PC-3 (cell line): ENCODE measurements around the gene PRAMEF18. TPM values are rescaled to one million over a fixed set of nuclear protein-coding genes. Genes with fewer than 3 reads are reported as not detected.
"Not testable (repeated sequence)": the region's sequence is repeated elsewhere in the genome, so short reads cannot be mapped to it uniquely, and the experiment has no call there.

ENCODE experiments used
- ATAC-seq: fragments of 200-7000 bp; cut with Tn5 transposase; 2 replicates; pipeline ENCODE4 v1.9.1; 2020; ENCODE audit warnings: mild to moderate bottlenecking, moderate library complexity
- BruUV-seq: library from RNA; stranded (reverse); fragments of 400-500 nt; replicated peaks from 2 replicates; lab custom pipeline; 2021; lab: Mats Ljungman, UMichigan
- CTCF ChIA-PET: fragments of 300-600 bp; sonication (Branson Sonifier 250); formaldehyde crosslinking; loops from one replicate; lab custom pipeline; 2022; ENCODE audit warnings: antibody characterized with exemption; lab: Charles Lee
- POLR2A ChIA-PET: fragments of 300-600 bp; sonication (Branson Sonifier 250); formaldehyde crosslinking; loops from one replicate; lab custom pipeline; 2022; ENCODE audit warnings: antibody characterized with exemption; ENCODE audit not compliant: unreplicated experiment; lab: Charles Lee
- DNase-seq: peaks from one replicate; pipeline ENCODE4 v3.0.0-alpha.2; 2015
- H2AFZ ChIP-seq: fragments of 300-600 bp; sonication (generic); 2 replicates; pipeline ENCODE4 v1.6.0; 2016; ENCODE audit warnings: antibody characterized with exemption, low read length
- H3F3A ChIP-seq: fragments of 300-600 bp; sonication (generic); one replicate; pipeline ENCODE4 v1.6.0; 2017; ENCODE audit warnings: antibody characterized with exemption, low read length, control low read depth, mild to moderate bottlenecking; ENCODE audit not compliant: unreplicated experiment
- H3K27ac ChIP-seq: fragments of 300-600 bp; sonication (generic); 2 replicates; pipeline ENCODE4 v1.5.1; 2016; ENCODE audit warnings: mild to moderate bottlenecking, low read length
- H3K27me3 ChIP-seq: fragments of 300-600 bp; sonication (generic); 2 replicates; pipeline ENCODE4 v1.6.1; 2016; ENCODE audit warnings: low read length, mixed read lengths
- H3K36me3 ChIP-seq: fragments of 300-600 bp; sonication (generic); 2 replicates; pipeline ENCODE4 v1.6.1; 2016; ENCODE audit warnings: low read depth, mixed run types, low read length, mixed read lengths
- H3K4me1 ChIP-seq: fragments of 300-600 bp; sonication (generic); 2 replicates; pipeline ENCODE4 v1.5.1; 2016; ENCODE audit warnings: low read length; ENCODE audit not compliant: insufficient read depth
- H3K4me2 ChIP-seq: fragments of 300-600 bp; sonication (generic); 2 replicates; pipeline ENCODE4 v1.6.0; 2016; ENCODE audit warnings: low read length
- H3K4me3 ChIP-seq: fragments of 300-600 bp; sonication (generic); 2 replicates; pipeline ENCODE4 v1.5.1; 2016; ENCODE audit warnings: mild to moderate bottlenecking, low read length, mixed read lengths
- H3K79me2 ChIP-seq: fragments of 300-600 bp; sonication (generic); 2 replicates; pipeline ENCODE4 v1.6.1; 2017; ENCODE audit warnings: low read length, mixed read lengths
- H3K9ac ChIP-seq: fragments of 300-600 bp; sonication (generic); 2 replicates; pipeline ENCODE4 v1.6.0; 2016; ENCODE audit warnings: mild to moderate bottlenecking, low read length
- H3K9me2 ChIP-seq: fragments of 300-600 bp; sonication (generic); replicated peaks from 2 replicates; pipeline ENCODE4 v1.6.1; 2016; ENCODE audit warnings: mixed run types, low read length, mixed read lengths
- H3K9me3 ChIP-seq: fragments of 300-600 bp; sonication (generic); 2 replicates; pipeline ENCODE4 v1.6.1; 2016; ENCODE audit warnings: low read length, mixed read lengths
- H4K20me1 ChIP-seq: fragments of 300-600 bp; sonication (generic); 2 replicates; pipeline ENCODE4 v1.6.1; 2016; ENCODE audit warnings: low read length, mixed read lengths
- intact Hi-C: fragments of 100-400 bp; cut with micrococcal nuclease; formaldehyde crosslinking; loops from 2 replicates; pipeline ENCODE4 v1.9.0; 2023
- total RNA-seq: library from RNA; depleted of rRNA; stranded (reverse); fragments of >200 nt; gene quantifications from 2 replicates; pipeline ENCODE4 v1.2.3, GENCODE V29; 2014

PRAMEF18 gene
- total RNA-seq, 1 experiment from 2014 or later = not detected

DNA sequence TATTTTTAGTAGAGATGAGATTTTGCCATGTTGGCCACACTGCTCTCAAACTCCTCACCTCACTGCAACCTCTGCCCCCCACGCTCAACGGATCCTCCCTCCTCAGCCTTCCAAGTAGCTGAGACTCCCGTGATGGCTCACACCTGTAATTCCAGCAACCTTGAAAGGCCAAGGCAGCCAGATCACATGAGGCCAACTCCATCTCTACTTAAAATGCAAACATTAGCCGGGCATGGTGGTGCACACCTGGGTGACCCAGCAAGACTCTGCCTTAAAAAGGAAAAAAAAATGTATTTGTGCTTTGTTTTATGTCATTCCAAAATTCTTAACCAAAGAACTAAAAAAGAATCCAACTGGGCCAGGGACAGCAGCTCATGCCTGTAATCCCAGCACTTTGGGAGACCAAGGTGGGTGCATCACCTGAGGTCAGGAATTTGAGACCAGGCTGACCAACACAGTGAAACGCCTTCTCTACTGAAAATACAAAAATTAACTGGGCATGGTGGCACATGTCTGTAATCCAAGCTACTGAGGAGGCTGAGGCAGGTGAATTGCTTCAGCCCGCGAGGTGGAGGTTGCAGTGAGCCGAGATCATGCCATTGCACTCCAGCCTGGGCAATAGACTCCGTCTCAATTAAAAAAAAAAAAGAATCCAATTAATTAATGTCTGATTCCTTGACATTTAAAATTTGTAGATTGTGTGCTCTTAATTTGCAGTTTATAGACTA lies 17.7 kb upstream of the PRAMEF18 start:
- BruUV-seq, H3K9me2 ChIP-seq, H3K4me3 ChIP-seq, H3K79me2 ChIP-seq, H3K9ac ChIP-seq, H3F3A ChIP-seq, H3K4me1 ChIP-seq, H4K20me1 ChIP-seq, DNase-seq, POLR2A ChIA-PET, H3K36me3 ChIP-seq, H3K4me2 ChIP-seq, H3K27ac ChIP-seq, H2AFZ ChIP-seq, intact Hi-C loops, ATAC-seq, H3K9me3 ChIP-seq, H3K27me3 ChIP-seq: not testable (repeated sequence)
- CTCF ChIA-PET = interaction anchor here (0.6 kb wide), 1 partner anchor 1991 kb away, joined by 3 read pairs; no protein-coding TSS in a partner anchor

DNA sequence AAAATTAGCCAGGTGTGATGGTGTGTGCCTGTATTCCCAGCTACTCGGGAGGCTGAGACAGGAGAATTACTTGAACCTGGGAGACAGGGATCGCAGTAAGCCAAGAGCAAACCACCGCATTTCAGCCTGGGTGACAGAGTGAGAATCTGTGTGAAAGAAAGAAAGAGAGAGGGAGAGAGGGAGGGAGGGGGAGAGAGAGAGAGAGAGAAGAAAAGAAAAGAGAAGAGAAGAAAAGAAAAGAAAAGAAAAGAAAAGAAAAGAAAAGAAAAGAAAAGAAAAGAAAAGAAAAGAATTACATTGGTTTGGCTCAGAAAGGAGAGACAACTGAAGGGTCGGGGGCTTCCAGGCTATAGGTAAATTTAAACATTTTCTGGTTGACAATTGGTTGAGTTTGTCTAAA lies 13.7 kb upstream of the PRAMEF18 start:
- BruUV-seq, H3K79me2 ChIP-seq, H2AFZ ChIP-seq, H3K9me2 ChIP-seq, H3F3A ChIP-seq, H3K4me1 ChIP-seq, POLR2A ChIA-PET, intact Hi-C loops, H3K4me2 ChIP-seq, H3K9me3 ChIP-seq, H3K36me3 ChIP-seq, H4K20me1 ChIP-seq, H3K27ac ChIP-seq, DNase-seq, H3K4me3 ChIP-seq, CTCF ChIA-PET, ATAC-seq, H3K9ac ChIP-seq: not testable (repeated sequence)
- peaks cover 20% of the 10 kb centered on the region for H3K27me3 ChIP-seq

DNA sequence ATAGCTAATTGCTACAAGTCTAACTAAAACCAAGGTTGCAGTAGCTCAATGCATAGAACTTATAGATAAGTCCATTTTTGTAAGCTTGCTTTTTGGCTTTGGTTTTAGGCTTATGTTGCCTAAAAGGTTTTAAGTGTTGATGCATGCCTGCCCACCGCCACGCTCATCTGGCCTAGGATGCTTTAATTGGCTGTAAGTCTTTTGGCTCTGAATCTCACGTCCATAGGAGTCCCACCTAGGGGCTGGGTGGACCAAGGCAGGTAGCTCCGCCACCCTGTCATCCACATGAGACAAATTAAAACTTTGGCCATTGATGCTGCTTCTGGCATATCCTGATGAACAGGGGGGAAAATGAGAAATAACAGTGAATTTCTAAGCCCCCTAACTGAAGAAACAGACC lies 11.6 kb upstream of the PRAMEF18 start:
- BruUV-seq, intact Hi-C loops, H3F3A ChIP-seq, H3K4me2 ChIP-seq, H3K36me3 ChIP-seq, H3K4me1 ChIP-seq, DNase-seq, H3K9me2 ChIP-seq, H3K9ac ChIP-seq, POLR2A ChIA-PET, ATAC-seq, H4K20me1 ChIP-seq, H3K9me3 ChIP-seq, H3K27ac ChIP-seq, H3K4me3 ChIP-seq, H2AFZ ChIP-seq, H3K79me2 ChIP-seq: not testable (repeated sequence)
- CTCF ChIA-PET = interaction anchor here (0.6 kb wide), 1 partner anchor 149 kb away, joined by 13 read pairs; no protein-coding TSS in a partner anchor
- H3K27me3 ChIP-seq = peaks cover 23% of the 10 kb centered on the region

DNA sequence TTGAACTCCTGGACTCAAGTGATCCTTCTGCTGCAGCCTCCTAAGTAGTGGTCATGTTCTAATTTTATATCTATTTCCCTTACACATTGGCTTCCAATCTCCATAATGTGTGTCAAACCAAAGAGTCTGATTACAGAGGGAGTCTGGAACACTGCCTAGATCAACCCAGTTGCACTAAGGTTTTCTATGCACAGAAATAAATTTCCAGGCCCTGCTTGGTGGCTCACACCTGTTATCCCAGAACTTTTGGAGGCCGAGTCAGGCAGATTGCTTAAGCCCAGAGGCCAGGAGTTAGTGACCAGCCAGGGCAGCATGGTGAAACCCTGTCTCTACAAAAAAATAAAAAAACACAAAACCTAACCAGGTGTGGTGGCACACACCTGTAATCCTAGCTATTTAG lies 8.1 kb upstream of the PRAMEF18 start:
- ATAC-seq, DNase-seq, H4K20me1 ChIP-seq, H3K9ac ChIP-seq, intact Hi-C loops, H3K9me2 ChIP-seq, H3K4me3 ChIP-seq, H3K27ac ChIP-seq, CTCF ChIA-PET, H3K79me2 ChIP-seq, BruUV-seq, H3K4me1 ChIP-seq, H3K9me3 ChIP-seq, H3K36me3 ChIP-seq, H3K4me2 ChIP-seq, H2AFZ ChIP-seq, H3F3A ChIP-seq, POLR2A ChIA-PET: not testable (repeated sequence)
- H3K27me3 ChIP-seq = peaks cover 17% of the 10 kb centered on the region

DNA sequence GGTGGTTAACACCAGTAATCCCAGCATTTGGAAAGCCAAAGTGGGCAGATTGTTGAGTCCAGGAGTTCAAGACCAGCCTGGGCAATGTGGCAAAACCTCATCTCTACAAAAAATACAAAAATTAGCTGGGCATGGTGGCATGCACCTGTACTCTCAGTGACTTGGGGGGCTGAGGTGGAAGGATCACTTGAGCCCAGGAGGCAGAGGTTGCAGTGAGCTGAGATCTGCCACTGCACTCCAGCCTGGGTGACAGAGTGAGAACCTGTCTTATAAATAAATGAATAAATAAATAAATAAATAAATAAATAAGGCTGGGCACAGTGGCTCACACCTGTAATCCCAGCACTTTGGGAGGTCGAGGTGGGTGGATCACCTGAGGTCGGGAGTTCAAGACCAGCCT lies 6.1 kb upstream of the PRAMEF18 start:
- H3K9me3 ChIP-seq, H3K4me1 ChIP-seq, H3K9me2 ChIP-seq, CTCF ChIA-PET, H3K4me2 ChIP-seq, H3K79me2 ChIP-seq, DNase-seq, H3K27me3 ChIP-seq, H4K20me1 ChIP-seq, BruUV-seq, POLR2A ChIA-PET, H3K27ac ChIP-seq, H3K4me3 ChIP-seq, H2AFZ ChIP-seq, H3K36me3 ChIP-seq, H3K9ac ChIP-seq, intact Hi-C loops, ATAC-seq, H3F3A ChIP-seq: not testable (repeated sequence)

DNA sequence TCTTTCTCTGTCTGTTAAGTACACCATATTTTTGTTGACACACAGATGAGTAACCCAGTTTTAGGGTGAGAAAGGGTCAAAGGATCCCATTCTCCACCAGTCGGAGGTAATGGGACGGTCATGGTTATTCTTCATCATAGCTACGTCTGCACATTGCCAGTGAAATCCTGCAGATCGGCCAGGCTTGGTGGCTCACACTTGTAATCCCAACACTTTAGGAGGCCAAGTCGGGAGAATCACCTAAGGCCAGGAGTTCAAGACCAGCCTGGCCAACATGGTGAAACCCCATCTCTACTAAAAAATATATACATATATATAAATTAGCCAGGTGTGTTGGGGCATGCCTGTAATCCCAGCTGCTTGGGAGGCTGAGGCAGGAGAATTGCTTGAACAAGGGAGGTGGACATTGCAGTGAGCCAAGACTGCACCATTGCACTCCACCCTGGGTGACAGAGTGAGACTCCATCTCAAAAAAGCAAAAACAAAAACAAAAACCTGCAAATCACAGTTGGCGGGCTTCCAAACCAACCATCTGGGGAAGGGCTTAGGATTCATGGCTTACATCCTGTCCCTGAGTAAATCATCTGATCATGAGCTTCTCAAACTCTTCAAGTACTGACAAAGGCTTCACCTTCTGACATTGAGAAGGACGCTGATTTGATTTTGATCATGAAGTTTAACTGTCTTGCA lies 5.3 kb upstream of the PRAMEF18 start:
- H3F3A ChIP-seq, H3K4me3 ChIP-seq, H3K36me3 ChIP-seq, POLR2A ChIA-PET, DNase-seq, H2AFZ ChIP-seq, H3K4me1 ChIP-seq, ATAC-seq, intact Hi-C loops, H4K20me1 ChIP-seq, H3K9ac ChIP-seq, H3K79me2 ChIP-seq, BruUV-seq, CTCF ChIA-PET, H3K4me2 ChIP-seq, H3K27ac ChIP-seq, H3K9me2 ChIP-seq, H3K9me3 ChIP-seq, H3K27me3 ChIP-seq: not testable (repeated sequence)
